RKO (cell line): ENCODE results near the gene EPB41L1.
A peak's percentile ranks its signal among the peaks of the same experiment; 100 is the strongest.
"Not testable (repeated sequence)": the region's sequence is repeated elsewhere in the genome, so short reads cannot be mapped to it uniquely, and the experiment has no call there.

Experiments used
- DNase-seq: peaks from one replicate; pipeline ENCODE4 v3.0.0-alpha.2; 2016; ENCODE audit warnings: low spot score

The EPB41L1 gene

DNA sequence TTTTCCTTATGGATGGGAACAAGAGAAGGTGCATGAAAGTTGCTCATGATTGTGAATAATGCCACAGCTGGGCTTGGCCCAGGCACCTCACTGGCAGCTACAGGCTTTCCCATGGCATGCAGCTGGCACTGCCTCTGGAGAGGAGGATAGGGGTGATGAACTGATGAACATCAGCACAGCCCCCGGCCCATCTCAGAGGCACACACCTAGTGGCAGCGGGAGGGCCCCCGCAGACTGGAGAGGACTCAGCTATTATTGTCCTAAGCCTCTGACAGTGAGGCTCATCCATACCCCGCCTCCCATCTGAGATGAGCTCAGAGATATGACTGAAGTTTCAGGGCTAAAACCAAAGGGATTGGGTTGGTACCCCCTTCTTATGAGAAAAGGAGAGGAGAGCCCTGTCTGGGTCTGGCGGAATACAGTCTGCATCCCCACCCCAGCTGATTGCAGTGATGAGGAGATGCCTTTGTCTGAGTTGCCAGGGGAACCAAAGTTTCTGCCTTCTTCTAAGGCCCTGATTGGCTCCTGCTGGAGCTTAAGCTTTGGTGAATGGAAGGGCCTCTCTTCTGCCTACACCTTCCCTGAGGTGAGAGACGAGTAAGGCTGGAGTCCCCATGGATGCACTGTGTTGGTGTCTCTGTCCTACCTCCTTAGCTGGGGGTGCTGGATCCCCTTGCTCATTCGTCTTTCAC lies 27.6 kb upstream of the EPB41L1 start:
- no peak for DNase-seq

DNA sequence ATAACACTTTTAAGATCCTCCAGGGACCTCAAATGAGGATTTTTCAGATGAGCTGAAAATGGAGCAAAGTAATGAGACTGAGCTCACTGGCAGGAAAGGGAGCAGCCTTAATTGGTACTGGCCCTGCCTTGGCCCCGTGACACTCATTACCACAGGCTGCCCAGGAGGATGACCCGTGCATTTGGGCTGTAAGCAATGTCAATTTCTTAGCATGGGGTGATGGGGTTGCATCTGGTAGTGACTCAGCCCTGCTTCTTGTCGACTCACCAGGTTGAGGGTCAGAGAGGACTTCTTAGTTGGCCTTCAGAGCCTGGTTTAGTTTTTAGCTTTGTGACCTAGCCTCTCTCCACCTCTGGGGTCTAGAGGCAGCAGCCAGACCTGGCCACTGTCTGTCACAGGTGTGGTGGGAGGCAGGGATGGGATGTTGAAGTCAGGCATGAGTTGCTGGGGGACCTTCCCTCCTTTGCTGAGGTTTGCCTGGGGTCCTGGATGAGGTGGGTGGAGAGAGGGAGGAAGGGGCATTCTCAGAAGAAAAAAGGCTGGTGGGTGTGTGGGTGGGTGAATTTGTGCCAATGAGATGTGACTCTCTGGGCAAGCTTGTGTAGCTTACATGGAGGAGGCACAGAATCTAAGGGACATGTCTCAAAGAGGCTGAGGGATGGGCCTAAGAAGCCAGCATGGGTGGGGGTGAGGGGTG lies 25.9 kb upstream of the EPB41L1 start:
- peak; percentile 83 for DNase-seq

DNA sequence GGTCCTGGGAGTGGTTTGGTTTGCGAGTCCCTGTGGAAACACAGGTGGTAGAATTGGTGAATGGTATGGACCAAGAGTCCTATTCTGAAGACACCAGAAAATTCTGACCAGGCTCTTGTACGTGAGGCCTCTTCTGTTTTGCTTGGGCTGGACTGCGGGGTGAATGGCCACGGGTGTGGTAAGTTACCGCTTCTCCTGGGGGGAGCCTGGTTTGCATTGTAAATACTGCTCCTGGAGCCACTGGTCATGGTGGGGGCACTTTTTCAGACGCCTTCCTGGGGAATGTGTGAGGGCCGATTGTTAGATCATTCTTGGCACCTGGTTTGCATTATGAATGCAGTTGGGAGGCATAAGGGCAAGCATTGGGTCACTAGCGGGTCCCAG lies 25.4 kb upstream of the EPB41L1 start:
- no peak for DNase-seq

DNA sequence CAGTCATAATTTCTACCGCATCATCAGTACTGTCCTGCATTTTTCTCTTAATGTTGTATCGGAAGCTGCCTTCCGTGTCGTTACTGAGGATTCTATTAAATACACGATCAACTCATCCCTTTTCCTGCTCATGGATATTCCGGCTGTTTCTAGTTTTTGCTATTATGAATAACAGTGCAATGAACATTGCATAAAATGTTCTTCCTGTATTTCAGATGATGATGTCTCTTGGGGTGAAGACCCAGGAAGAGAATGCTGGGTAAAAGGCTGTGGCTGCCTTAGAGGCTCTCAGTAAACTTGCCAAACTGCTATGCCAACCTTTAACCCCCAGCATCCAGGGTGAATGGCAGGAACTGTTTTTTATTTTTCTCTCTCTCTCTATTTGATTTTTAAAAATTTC lies 24.1 kb upstream of the EPB41L1 start:
- DNase-seq, result no peak

DNA sequence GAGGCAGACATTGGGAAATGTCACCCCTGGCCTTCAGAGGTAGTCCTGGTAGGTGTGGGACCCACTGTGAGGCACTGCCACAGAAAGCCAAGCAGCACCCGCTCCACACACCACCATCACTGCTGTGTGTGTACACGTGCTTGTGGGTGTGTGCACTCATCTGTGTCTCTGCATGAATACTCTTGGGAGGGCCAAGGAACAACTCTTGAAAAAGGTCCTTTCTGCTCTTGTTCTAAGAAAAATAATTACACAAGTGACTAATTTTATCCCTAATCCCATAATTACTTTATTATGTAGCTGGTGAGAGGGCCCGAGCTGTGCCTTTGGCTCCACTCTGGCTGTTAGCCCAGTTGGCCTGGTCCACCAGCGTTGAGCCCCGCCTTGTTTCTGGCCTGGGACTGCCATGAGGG lies 21.7 kb upstream of the EPB41L1 start:
- DNase-seq, result no peak

DNA sequence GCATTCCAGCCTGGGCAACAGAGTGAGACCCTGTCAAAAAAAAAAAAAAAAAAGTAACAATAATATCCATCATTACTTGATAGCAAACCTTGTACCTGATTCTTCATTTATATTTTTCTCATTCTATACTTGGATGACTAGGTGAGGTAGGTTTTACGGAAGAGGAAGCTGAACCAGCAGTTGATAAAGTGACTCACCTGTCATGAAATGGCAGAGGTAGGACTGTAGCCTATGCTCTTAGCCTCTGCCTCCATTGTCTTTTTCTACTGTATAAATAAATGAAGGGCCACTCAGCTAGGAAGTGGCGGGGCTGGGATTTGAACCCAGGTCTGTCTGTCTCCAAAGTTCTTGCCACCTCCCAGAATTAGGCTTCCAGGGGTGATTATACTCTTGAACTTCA lies 20.7 kb upstream of the EPB41L1 start:
- DNase-seq, result no peak

DNA sequence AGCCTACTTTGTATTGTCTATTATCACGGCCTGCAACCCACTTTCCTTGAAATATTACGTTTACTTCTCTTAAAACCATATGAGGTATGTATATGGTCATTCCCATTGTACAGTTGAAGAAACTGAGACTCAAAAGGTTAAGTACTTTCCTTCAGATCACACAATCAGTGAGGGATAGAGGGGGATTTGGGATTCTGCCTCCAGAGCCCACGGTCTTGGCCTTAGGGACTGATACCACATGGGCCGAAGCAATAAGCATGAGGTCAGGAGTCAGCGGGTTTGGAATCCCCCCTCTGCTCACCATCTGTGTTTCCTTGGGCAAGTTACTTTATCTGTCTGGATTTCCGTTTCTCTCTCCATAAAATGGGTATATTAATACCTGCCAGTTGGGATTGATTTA lies 19.4 kb upstream of the EPB41L1 start:
- DNase-seq, result no peak

DNA sequence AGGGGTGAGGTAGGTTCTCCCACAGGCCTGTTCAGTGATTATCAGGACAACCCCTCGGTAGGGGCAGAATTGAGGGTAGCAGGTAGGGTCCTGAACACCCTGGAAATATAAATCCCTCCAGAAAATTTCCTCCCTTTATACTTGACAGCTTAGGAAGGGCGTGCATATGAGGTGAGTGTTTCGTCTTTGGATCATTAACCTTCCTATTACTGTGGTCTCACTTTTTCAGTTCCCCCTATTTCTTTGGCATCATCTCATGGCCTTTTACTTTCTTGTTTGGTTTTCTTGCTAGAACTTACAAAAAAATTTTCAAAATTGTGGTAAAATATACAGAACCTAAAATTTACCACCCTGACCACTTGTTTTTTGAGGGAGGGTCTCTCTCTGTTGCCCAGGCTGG lies 18.7 kb upstream of the EPB41L1 start:
- no peak for DNase-seq

DNA sequence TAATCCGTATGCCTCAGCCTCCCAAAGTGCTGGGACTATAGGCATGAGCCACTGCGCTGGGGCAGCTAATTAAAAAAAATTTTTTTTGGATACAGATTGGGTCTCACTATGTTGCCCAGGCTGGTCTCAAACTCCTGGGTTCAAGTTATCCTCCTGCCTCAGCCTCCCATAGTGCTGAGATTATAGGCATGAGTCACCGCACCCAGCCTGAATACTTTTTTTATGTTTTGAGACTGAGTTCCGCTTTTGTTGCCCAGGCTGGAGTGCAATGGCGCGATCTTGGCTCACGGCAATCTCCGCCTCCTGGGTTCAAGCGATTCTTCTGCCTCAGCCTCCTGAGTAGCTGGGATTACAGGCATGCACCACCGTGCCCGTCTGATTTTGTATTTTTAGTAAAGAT lies 17.2 kb upstream of the EPB41L1 start:
- not testable (repeated sequence) for DNase-seq

DNA sequence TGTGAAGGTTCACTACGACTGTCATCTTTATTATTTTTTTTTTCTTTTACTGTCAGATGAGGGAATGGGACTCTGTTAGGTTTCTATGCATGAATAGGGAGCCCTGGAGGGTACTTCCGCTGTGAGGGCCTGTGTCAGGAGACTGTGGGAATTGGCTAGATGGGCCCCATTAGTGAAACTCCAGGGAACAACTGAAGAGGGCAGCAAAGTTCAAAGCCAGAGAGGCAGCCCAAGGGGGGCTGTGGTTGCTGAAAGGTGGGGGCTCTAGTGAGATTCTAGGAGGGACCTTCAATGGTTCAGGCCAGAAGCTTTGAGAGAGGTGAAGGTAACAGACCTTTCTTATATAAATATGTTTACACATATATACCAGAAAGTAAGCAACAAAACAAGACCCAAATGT lies 13.2 kb upstream of the EPB41L1 start:
- no peak for DNase-seq

DNA sequence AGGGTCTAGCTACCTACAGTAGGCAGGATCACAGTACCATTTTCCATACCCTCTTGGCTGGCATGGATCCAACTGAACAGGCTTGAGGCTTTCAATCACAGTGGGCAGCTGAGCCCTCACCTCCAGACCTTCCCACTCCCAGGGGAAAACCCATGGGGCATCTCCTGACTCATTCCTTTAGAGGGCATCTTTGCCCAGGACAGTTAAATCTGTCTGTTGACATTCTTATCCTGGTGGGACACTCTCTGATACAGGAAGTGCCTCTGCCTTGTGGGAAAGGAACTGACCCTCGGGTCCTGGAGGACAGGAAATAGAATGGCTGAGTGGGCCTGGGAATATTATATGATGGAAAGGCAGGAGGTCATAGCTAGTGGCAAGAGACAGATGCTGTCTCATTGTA lies 10.2 kb upstream of the EPB41L1 start:
- no peak for DNase-seq

DNA sequence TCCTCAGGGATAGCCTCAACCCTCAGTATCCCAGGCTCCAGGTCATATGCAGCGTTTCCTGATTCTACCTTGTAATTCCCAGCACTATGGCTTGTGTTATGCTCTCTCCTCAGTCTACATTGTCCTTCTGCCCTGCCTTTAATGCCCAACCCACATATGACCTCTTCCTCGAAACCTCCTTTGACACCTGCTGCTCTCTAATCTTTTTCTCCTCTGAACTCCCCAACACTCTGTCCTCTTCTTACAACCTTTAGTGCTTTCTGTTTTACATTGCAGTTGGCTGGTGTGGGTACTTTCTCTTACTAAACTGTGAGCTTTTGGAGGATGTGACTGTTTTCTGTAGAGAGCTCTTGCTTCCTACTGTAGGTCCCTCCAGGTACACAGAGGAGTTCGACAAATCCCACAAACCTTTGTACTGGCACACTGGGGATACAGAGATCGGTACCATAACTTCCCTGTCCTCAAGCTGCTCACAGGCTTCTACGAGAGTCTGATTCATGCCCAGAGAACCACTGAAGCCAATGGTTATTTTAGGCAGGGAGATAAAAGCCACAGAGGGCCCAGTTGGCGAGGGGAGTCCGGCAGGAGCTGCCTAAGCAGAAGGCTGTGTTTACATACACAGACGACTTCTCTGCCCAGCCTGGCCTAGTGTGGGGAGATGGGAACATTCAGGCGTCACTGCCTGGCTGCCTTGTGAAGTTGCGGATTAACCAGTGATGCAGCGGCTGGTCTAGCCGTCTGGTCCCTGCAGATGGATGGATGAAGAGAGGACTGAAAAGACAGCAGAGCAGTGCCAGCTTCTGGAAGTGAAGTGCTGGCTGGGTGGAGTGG lies 8.4 kb upstream of the EPB41L1 start:
- DNase-seq, result no peak

DNA sequence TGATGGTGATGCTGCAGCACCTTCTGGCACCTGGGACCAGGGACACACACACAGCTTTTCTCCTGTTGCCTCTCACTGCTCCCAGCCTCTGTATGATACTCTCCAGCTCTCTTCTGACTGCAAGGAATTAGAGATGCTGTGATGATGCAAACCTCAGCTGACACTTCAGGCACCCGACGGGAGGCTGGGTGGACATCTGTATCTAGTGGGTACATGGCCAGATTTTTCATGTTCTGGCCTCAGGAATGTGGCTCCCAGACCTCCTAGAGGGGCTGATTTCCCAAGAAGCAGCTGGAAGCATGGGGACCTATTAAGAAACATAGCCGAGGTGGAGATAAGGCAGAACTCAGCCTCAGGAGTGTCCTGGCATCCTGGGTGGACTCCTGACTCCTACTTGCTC lies 6.8 kb upstream of the EPB41L1 start:
- no peak for DNase-seq

DNA sequence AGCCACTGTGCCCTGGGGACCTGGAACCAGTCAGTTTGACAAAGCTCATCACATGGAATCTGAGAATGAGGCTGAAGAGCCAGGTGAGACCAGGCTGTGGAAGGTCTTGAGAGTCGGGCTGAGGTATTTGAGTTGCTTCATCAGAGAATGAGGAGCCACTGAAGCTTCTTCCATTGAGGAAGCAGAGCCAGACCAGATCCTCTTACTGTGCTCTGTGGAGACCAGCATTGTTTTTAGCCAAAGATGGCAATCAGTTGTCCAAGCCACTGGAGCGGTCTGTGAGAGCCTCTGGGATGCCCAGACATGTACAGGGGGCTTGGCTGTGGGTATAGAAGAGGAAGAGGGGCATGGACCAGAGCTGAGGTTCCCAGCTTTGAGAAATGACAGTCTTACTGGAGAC lies 6.1 kb upstream of the EPB41L1 start:
- DNase-seq, result no peak

DNA sequence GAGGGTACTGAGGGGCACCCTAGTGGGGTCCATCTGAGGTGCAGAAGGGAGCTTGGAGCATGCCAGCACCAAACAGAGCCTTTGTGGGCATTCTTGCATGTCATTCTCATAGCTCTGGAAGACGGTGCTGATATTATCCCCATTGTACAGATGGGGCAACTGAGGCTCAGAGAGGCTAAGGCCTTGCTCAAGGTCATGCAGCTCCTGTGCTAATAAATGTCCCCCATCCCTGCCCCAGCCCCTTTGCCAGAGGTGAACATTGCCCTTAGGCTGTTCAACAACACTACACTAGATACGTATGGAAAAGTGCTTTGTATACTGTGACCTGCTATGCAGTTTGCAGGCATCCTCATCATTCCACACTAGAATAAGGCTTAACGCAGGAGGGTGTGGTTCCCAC lies 5.5 kb upstream of the EPB41L1 start:
- no peak for DNase-seq

DNA sequence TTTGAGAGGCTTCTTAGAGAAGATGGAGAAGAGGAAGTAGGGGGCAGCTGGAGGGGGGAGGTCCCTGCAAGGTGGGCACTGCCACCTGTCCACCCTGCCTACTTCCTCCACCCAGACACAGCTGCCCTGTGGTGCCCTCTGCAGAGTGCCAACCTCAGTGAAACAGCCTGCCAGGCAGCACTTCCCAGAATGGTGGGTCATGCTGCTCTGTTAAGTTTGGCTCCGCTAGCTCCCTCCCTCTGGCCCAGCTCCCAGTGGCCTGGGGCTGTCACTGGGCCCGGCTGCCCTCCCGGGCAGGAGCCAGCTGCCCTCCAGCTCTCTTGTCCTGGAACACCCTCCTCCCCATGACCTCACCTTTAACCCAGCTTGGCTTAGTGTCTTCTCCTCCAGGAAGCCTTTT lies 5.1 kb upstream of the EPB41L1 start:
- DNase-seq, result no peak

DNA sequence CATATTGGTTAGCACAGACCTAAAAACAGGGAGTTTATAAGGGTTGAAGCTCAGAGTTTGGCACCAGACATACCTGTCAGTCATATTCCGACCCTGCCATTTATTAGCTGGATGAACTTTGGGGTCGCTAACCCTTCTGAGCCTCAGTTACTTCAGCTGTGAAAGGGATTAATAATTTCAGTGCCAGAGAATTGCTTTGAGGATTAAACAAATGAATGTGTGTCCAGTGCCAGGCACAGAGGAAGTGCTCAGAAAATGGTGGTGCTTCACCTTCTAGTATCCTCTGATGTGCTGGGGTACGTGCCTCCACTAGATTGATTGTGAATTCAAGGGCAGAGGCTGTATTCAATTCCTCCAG lies 4.1 kb upstream of the EPB41L1 start:
- DNase-seq, result no peak

DNA sequence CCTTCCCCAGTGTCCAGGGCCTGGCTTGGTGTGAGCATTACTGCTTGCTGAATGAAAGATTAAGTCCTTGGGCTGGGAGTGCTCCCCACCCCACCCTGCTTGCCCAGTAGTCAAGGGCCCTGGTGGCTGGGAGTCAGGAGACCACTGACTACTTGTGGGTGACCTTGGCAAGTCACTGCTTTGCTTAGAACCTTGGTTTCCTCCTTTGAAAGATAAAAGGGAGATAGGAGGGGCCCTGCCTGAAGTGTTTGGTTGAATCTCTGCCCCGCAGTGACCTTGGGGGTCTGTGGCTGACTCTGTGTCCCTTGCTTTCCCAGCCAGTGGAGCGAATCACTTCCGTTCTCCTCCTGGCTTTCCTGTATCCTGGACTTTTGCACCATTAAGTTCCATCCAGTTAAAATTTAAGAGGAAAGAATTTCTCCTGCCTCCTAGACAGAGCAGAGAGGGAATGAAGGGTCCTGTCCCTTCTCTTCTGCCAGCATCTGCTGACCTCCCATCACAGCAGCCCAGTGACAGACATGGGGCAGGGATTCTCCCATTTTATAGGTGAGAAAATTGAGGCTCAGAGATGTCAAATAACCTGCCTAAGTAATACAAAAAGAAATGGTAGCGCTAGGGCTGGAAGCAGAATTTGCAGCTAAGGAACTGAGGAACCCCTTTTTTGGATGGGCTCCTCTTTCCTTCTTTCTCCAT lies 3.5 kb upstream of the EPB41L1 start:
- no peak for DNase-seq

DNA sequence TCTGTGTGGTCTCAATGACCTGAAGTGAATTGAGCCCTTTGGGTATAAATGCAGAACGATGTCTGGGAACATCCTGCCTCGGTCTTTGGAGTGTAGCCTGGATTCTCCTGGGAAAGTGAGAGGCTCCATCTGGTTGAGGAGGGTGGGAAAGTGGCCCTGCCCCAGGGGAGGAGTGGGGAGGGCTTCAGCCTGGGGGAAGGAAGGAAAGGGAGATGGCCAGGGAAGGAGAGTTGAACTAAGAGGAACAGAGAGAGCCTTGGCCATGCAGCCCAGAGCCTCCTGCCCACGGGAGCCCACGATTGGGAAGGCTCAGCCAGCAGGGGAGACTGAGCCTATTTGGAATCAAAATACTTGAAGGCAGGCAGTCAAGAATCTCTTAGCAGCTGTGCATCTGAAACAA lies 2.3 kb upstream of the EPB41L1 start:
- no peak for DNase-seq

DNA sequence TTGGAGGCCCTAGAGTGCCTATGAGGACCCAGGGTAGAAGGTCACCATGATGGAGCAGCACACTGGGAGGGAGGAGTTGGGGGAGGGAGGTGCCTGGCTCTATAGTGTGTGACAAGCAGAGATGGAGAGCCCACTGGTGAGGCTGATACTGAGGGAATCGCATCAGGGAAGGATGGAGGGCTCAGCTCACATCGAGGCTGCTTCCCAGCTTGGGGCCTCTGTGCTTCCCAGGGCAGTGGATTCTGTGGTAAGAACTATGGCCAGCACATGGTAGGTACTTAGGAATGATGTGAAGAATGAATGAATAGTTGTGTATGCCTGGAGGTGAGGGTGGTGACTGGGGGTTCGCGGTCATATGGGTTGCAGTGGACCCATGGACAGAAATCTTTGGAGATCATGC lies 1.3 kb upstream of the EPB41L1 start:
- no peak for DNase-seq

DNA sequence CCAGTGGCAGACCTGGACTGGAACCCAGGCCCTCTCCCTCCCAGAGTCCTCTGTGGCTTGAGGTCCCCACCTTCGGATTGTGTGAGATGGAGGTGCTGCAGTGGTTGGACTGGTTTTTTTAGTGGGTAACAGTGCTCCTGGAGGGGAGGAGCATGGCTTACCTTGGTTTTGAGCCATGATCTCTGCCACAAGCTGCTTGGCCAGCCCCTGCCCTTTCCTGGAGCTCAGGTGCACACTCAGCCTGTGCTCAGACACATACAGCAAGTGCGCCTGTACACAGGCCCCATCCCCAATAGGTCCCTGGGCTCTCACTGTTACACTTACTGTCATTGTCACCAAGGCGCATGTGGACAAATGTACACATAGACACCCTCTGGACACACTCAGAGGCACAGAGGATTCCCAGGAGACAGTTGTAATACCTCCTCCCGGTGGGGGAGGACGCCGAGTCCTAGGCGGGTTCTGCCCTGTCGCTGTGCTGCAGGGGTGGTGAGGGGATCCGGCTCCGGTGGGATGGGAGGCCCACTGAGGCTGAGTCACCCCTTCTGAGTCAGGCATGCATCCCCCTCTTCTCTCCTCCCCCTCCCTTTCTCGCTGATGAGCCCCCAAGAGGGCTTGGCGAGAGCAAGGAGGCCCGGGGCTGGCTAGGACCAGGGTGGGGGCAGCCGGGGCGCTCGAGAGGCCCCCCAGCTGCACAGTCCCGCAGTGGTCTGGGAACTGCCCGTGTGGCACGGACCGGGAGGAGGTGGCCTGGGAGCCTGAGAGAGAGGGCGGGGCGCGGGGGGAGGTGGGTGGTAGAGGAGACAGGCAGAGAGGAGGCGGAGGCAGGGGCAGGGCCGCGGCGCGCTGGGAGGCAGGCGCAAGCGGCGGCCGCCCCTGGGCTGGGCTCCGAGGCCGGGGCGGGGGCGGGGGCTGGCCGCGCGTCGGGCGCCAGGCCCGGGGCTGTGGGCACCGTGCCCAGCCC lies 522 bp upstream of the EPB41L1 start:
- DNase-seq, result peak; percentile 81

DNA sequence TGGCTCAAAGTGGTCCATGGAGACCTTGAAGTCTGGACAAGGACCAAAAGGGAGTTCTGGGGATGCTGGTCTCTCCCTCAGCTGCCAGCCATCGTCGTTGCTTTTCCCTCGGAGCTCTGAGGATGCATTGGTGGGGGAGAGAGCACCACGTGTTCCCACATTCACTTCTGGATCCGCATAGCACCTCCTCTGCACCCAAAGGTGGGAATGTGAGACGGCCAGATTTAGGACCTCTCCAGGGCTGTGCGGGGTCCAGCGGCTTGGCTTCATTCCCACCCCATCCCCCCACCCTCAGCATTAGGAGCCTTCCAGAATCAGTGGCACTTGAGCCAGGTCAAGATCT lies 1.1 kb downstream of the EPB41L1 start:
- DNase-seq, result no peak
